NCI-H2171 treated with DMSO at 0.1 percent for 48 hours (cell line): ENCODE measurements around the gene STARD9.
"Not testable (repeated sequence)": the region's sequence is repeated elsewhere in the genome, so short reads cannot be mapped to it uniquely, and the experiment has no call there.

ENCODE experiments used
- DNase-seq: peaks from one replicate; lab custom pipeline; 2025; lab: John Stamatoyannopoulos, UW

STARD9 gene

GRCh38 chr15:42575188-42576039 is at the start of gene STARD9:
STARD9 (plus strand) TSS chr15:42575606; CDS start chr15:42575716, 110 bp downstream.
- DNase-seq: peak; percentile 96

- DNase-seq: no peak
Observed at GRCh38 chr15:42528970-42529369, 46.4 kb upstream of the STARD9 start.

GRCh38 chr15:42533246-42533645 is 42.2 kb upstream of the STARD9 start:
- DNase-seq: no peak

GRCh38 chr15:42544853-42545629 is 30.4 kb upstream of the STARD9 start:
- DNase-seq: no peak

- peak; percentile 51 for DNase-seq
Observed at GRCh38 chr15:42547918-42548248, 27.5 kb upstream of the STARD9 start.

GRCh38 chr15:42548249-42549031 is 27.0 kb upstream of the STARD9 start, which contains the start of the genes HAUS2 and LRRC57:
HAUS2 (plus strand) TSS chr15:42548838; CDS start chr15:42548873, 35 bp downstream.
LRRC57 (minus strand) TSS chr15:42548793; CDS start chr15:42548434, 359 bp downstream.
- peak; percentile 83 for DNase-seq

- peak; percentile 87 for DNase-seq
Observed at GRCh38 chr15:42549032-42549491, 26.3 kb upstream of the STARD9 start.

- DNase-seq: no peak
Observed at GRCh38 chr15:42549741-42550392, 25.5 kb upstream of the STARD9 start.

GRCh38 chr15:42553554-42553953 is 21.9 kb upstream of the STARD9 start:
- no peak for DNase-seq

- DNase-seq: not testable (repeated sequence)
Observed at GRCh38 chr15:42556550-42557207, 18.7 kb upstream of the STARD9 start.

GRCh38 chr15:42558739-42559138 is 16.7 kb upstream of the STARD9 start:
- DNase-seq: no peak

GRCh38 chr15:42576040-42576594 is 711 bp downstream of the STARD9 start:
- DNase-seq: no peak

- peak; percentile 7 for DNase-seq
Observed at GRCh38 chr15:42576776-42577175, 1.4 kb downstream of the STARD9 start.

- DNase-seq: peak; percentile 71
Observed at GRCh38 chr15:42577514-42578031, 2.2 kb downstream of the STARD9 start.

GRCh38 chr15:42578984-42579537 is 3.7 kb downstream of the STARD9 start:
- DNase-seq: no peak

GRCh38 chr15:42581272-42581730 is 5.9 kb downstream of the STARD9 start:
- no peak for DNase-seq

GRCh38 chr15:42582569-42583375 is 7.4 kb downstream of the STARD9 start:
- DNase-seq: no peak

- no peak for DNase-seq
Observed at GRCh38 chr15:42584031-42584765, 8.8 kb downstream of the STARD9 start.
